ENCODE data around the gene FNDC3A. TPM values are rescaled to one million over a fixed set of nuclear protein-coding genes. Genes with fewer than 3 reads are reported as not detected.

FNDC3A gene
- total and polyA plus RNA-seq, 2 experiments from 2014 or later: 21.9 to 73.5 TPM

DNA sequence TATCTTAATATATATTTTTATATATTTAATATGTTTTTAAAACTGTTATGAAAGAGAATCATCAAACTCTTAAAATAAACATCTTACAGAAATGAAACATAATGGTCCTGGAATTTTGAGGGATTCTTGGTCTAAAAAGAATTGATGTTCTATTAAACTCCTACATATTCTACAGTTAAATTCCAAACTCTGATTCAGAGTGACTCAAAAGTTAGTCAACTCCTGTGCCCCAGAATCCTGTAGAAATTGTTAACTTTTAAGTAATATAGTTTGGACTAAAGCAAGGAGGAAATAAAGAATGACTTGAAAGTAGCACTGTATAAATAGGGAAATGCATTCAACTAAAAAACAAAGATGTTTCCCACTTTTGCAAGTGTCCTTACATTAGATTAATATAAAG, 47.7 kb downstream of the FNDC3A start:
- DNase-seq (ENCODE audit: low spot score): no peak
- no peak overlapping the region for H2AFZ ChIP-seq
- H3K27me3 ChIP-seq: no peaks in the 10 kb centered on the region
- no peak overlapping the region for H3K4me2 ChIP-seq
- H3K9me2 ChIP-seq (replicated peaks; ENCODE audit: insufficient read depth): no peaks in the 10 kb centered on the region
- peaks cover 8% of the 10 kb centered on the region for H3K79me2 ChIP-seq
- peaks cover 3% of the 10 kb centered on the region for H3K9me3 ChIP-seq (ENCODE audit: low read depth)
- no peaks in the 10 kb centered on the region for H4K20me1 ChIP-seq (ENCODE audit: insufficient read depth, poor library complexity, severe bottlenecking)
- TF ChIP-seq EZH2 (IDR thresholded peaks at IDR 0.05; ENCODE audit: borderline replicate concordance) (no peak), EZH2phosphoT487 (IDR thresholded peaks at IDR 0.05; ENCODE audit: low read depth, severe bottlenecking, unreplicated experiment) (no peak), CTCF (IDR thresholded peaks at IDR 0.05; ENCODE audit: poor library complexity) (no peak)
- H3K27ac ChIP-seq: no peak overlapping the region
- no peak overlapping the region for H3K4me3 ChIP-seq
- no peaks in the 10 kb centered on the region for H3K4me1 ChIP-seq (ENCODE audit: insufficient read depth)
- no peaks in the 10 kb centered on the region for H3K36me3 ChIP-seq (replicated peaks; ENCODE audit: insufficient read depth, low read depth)

GRCh38 chr13:49026851-49027250, 51.1 kb downstream of the FNDC3A start:
- Histone ChIP-seq H3K27ac (no peak overlapping the region), H3K4me3 (no peak overlapping the region), H3K4me1 (ENCODE audit: insufficient read depth) (no peaks in the 10 kb centered on the region), H3K4me2 (no peak overlapping the region), H3K9me3 (ENCODE audit: low read depth) (peaks cover 6% of the 10 kb centered on the region), H2AFZ (no peak overlapping the region), H4K20me1 (ENCODE audit: insufficient read depth, poor library complexity, severe bottlenecking) (no peaks in the 10 kb centered on the region), H3K36me3 (replicated peaks; ENCODE audit: insufficient read depth, low read depth) (no peaks in the 10 kb centered on the region), H3K9me2 (replicated peaks; ENCODE audit: insufficient read depth) (no peaks in the 10 kb centered on the region), H3K27me3 (no peaks in the 10 kb centered on the region), H3K79me2 (peaks cover 4% of the 10 kb centered on the region)
- WGBS (ENCODE audit: low lambda C conversion rate, missing lambda C conversion rate): 0% methylated on average over 1 of the region's 1 CpG
- no peak for DNase-seq (ENCODE audit: low spot score)
- no peak for TF ChIP-seq CTCF (IDR thresholded peaks at IDR 0.05; ENCODE audit: poor library complexity)
- TF ChIP-seq EZH2 (IDR thresholded peaks at IDR 0.05; ENCODE audit: borderline replicate concordance): no peak
- no peak for TF ChIP-seq EZH2phosphoT487 (IDR thresholded peaks at IDR 0.05; ENCODE audit: low read depth, severe bottlenecking, unreplicated experiment)

DNA sequence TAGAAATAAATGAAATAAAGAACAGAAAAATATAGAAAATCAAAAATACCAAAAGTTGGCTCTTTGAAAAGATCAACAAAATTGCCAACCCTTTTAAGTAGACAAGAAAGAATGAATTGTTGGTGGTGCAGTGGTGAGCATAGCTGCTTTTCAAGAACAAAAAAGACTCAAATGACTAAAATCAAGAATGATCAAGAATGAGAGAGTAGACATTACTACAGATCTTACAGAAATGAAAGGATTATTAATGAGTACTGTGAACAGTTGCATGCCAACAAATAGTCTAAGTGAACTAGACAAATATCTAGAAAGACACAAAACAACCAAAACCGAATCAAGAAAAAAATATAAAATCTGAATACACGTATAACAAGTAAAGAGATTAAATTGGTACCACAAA, 53.9 kb downstream of the FNDC3A start:
- Histone ChIP-seq H3K9me2 (replicated peaks; ENCODE audit: insufficient read depth) (no peaks in the 10 kb centered on the region), H2AFZ (no peak overlapping the region), H3K79me2 (peaks cover 3% of the 10 kb centered on the region), H3K27me3 (no peaks in the 10 kb centered on the region), H3K4me1 (ENCODE audit: insufficient read depth) (no peaks in the 10 kb centered on the region), H4K20me1 (ENCODE audit: insufficient read depth, poor library complexity, severe bottlenecking) (no peaks in the 10 kb centered on the region), H3K27ac (no peak overlapping the region), H3K36me3 (replicated peaks; ENCODE audit: insufficient read depth, low read depth) (no peaks in the 10 kb centered on the region), H3K4me2 (no peak overlapping the region), H3K9me3 (ENCODE audit: low read depth) (peaks cover 3% of the 10 kb centered on the region), H3K4me3 (no peak overlapping the region)
- 100% methylated on average over 2 of the region's 2 CpGs for WGBS (ENCODE audit: low lambda C conversion rate, missing lambda C conversion rate)
- TF ChIP-seq CTCF (IDR thresholded peaks at IDR 0.05; ENCODE audit: poor library complexity): no peak
- TF ChIP-seq EZH2phosphoT487 (IDR thresholded peaks at IDR 0.05; ENCODE audit: low read depth, severe bottlenecking, unreplicated experiment): no peak
- no peak for TF ChIP-seq EZH2 (IDR thresholded peaks at IDR 0.05; ENCODE audit: borderline replicate concordance)
- DNase-seq (ENCODE audit: low spot score): no peak

GRCh38 chr13:49030213-49030612, 54.5 kb downstream of the FNDC3A start:
- Histone ChIP-seq H3K4me3 (no peak overlapping the region), H3K4me2 (no peak overlapping the region), H2AFZ (no peak overlapping the region), H3K27ac (no peak overlapping the region), H3K9me3 (ENCODE audit: low read depth) (peaks cover 3% of the 10 kb centered on the region), H3K36me3 (replicated peaks; ENCODE audit: insufficient read depth, low read depth) (no peaks in the 10 kb centered on the region), H4K20me1 (ENCODE audit: insufficient read depth, poor library complexity, severe bottlenecking) (no peaks in the 10 kb centered on the region), H3K4me1 (ENCODE audit: insufficient read depth) (no peaks in the 10 kb centered on the region), H3K79me2 (no peaks in the 10 kb centered on the region), H3K9me2 (replicated peaks; ENCODE audit: insufficient read depth) (no peaks in the 10 kb centered on the region), H3K27me3 (no peaks in the 10 kb centered on the region)
- DNase-seq (ENCODE audit: low spot score): no peak
- TF ChIP-seq EZH2phosphoT487 (IDR thresholded peaks at IDR 0.05; ENCODE audit: low read depth, severe bottlenecking, unreplicated experiment) (no peak), EZH2 (IDR thresholded peaks at IDR 0.05; ENCODE audit: borderline replicate concordance) (no peak), CTCF (IDR thresholded peaks at IDR 0.05; ENCODE audit: poor library complexity) (no peak)
- 62% methylated on average over 2 of the region's 2 CpGs for WGBS (ENCODE audit: low lambda C conversion rate, missing lambda C conversion rate)

All from hepatocyte (in vitro differentiated cells).